ENCODE results near the gene KIAA1586.

The KIAA1586 gene

GRCh38 chr6:57069920-57070331 lies 23.4 kb downstream of the KIAA1586 start:
- no peak overlapping the region for H3K4me3 ChIP-seq (ENCODE audit: low read length)
- DNase-seq (ENCODE audit: low read depth) = no peak
- TF ChIP-seq CTCF (IDR thresholded peaks at IDR 0.05; ENCODE audit: insufficient read depth, low read depth, low read length, missing control alignments) = no peak

- TF ChIP-seq CTCF (IDR thresholded peaks at IDR 0.05; ENCODE audit: insufficient read depth, low read depth, low read length, missing control alignments) = no peak
- H3K4me3 ChIP-seq (ENCODE audit: low read length) = no peak overlapping the region
- DNase-seq (ENCODE audit: low read depth) = no peak
Observed at GRCh38 chr6:57072108-57072507, 25.6 kb downstream of the KIAA1586 start.

- DNase-seq (ENCODE audit: low read depth) = no peak
- no peak overlapping the region for H3K4me3 ChIP-seq (ENCODE audit: low read length)
- TF ChIP-seq CTCF (IDR thresholded peaks at IDR 0.05; ENCODE audit: insufficient read depth, low read depth, low read length, missing control alignments) = no peak
Observed at GRCh38 chr6:57074383-57074782, 27.9 kb downstream of the KIAA1586 start.

GRCh38 chr6:57075092-57075491 lies 28.6 kb downstream of the KIAA1586 start:
- no peak for DNase-seq (ENCODE audit: low read depth)
- TF ChIP-seq CTCF (IDR thresholded peaks at IDR 0.05; ENCODE audit: insufficient read depth, low read depth, low read length, missing control alignments) = no peak
- no peak overlapping the region for H3K4me3 ChIP-seq (ENCODE audit: low read length)

- H3K4me3 ChIP-seq (ENCODE audit: low read length) = no peak overlapping the region
- no peak for DNase-seq (ENCODE audit: low read depth)
- TF ChIP-seq CTCF (IDR thresholded peaks at IDR 0.05; ENCODE audit: insufficient read depth, low read depth, low read length, missing control alignments) = no peak
Observed at GRCh38 chr6:57078531-57079207, 32.2 kb downstream of the KIAA1586 start.

GRCh38 chr6:57085471-57085870 lies 39.0 kb downstream of the KIAA1586 start:
- DNase-seq (ENCODE audit: low read depth) = no peak
- no peak overlapping the region for H3K4me3 ChIP-seq (ENCODE audit: low read length)
- no peak for TF ChIP-seq CTCF (IDR thresholded peaks at IDR 0.05; ENCODE audit: insufficient read depth, low read depth, low read length, missing control alignments)

- no peak for DNase-seq (ENCODE audit: low read depth)
- H3K4me3 ChIP-seq (ENCODE audit: low read length) = no peak overlapping the region
- TF ChIP-seq CTCF (IDR thresholded peaks at IDR 0.05; ENCODE audit: insufficient read depth, low read depth, low read length, missing control alignments) = no peak
Observed at GRCh38 chr6:57086843-57087242, 40.4 kb downstream of the KIAA1586 start.

Measured in epithelial cell of esophagus (primary cell).